Gastroesophageal sphincter (tissue), 4 donors: ENCODE data around the gene PCDH9. TPM values are rescaled to one million over a fixed set of nuclear protein-coding genes. Genes with fewer than 3 reads are reported as not detected.

ENCODE experiments used
- ATAC-seq: fragments of 150-250 bp; one replicate; pipeline ENCODE4 v1.9.1; 2016; ENCODE audit warnings: mild to moderate bottlenecking, moderate library complexity
- H3K27ac ChIP-seq, 4 donors: fragments of 200-600 bp; sonication (generic) in 3 of 4; 1 replicate in 3 of 4; 2 replicates in 1 of 4; pipeline ENCODE4 v1.5.1; 2016 to 2019
- H3K27me3 ChIP-seq: fragments of 200-600 bp; sonication (generic); one replicate; pipeline ENCODE4 v1.5.1; 2019
- H3K36me3 ChIP-seq, 2 donors: fragments of 200-600 bp; sonication (generic); one replicate each; pipeline ENCODE4 v1.5.1; 2019; ENCODE audit warnings: control low read depth in 1 of 2
- H3K4me1 ChIP-seq, 3 donors: fragments of 200-600 bp; sonication (generic); 1 replicate in 2 of 3; 2 replicates in 1 of 3; pipeline ENCODE4 v1.5.1; 2016 to 2019; ENCODE audit warnings: control low read depth in 2 of 3
- H3K4me3 ChIP-seq, 2 donors: fragments of 200-600 bp; sonication (generic); one replicate each; pipeline ENCODE4 v1.5.1; 2019; ENCODE audit warnings: mild to moderate bottlenecking in 1 of 2, moderate library complexity in 1 of 2
- H3K9me3 ChIP-seq, 3 donors: fragments of 200-600 bp; sonication (generic); one replicate each; pipeline ENCODE4 v1.5.1; 2017 to 2019; ENCODE audit warnings: control low read depth in 2 of 3
- EP300 ChIP-seq: sonication (generic); formaldehyde crosslinking; IDR thresholded peaks from one replicate; pipeline ENCODE4 v1.6.1; 2017; ENCODE audit warnings: antibody characterized with exemption, mild to moderate bottlenecking
- POLR2A ChIP-seq, 2 donors: fragments of 450-650 bp; IDR thresholded peaks; one replicate each; pipeline ENCODE4 v1.6.1; 2017; ENCODE audit warnings: antibody characterized with exemption in 2 of 2, mild to moderate bottlenecking in 2 of 2, moderate library complexity in 1 of 2
- POLR2AphosphoS5 ChIP-seq: sonication (generic); formaldehyde crosslinking; IDR thresholded peaks from one replicate; pipeline ENCODE4 v1.6.1; 2017; ENCODE audit warnings: antibody characterized with exemption
- WGBS, 2 donors: methylation state at CpG; one replicate each; pipeline ENCODE4 v1.1.5; 2018; ENCODE audit warnings: low coverage in 1 of 2; 5-methylcytosine and 5-hydroxymethylcytosine counted together
- total RNA-seq, 4 donors: library from RNA; depleted of rRNA; stranded (reverse); fragments of >200 nt; gene quantifications; one replicate each; pipeline ENCODE4 v1.1.0, GENCODE V29; 2016
- TF ChIP-seq, protein P1 (sequence below), 4 experiments: fragments of 200-600 bp in 2 of 4; fragments of 450-650 bp in 2 of 4; sonication (generic) in 1 of 4; IDR thresholded peaks; one replicate each; pipeline ENCODE4 v1.5.1; 2017 to 2019; ENCODE audit warnings: antibody characterized with exemption in 4 of 4, mild to moderate bottlenecking in 2 of 4, moderate library complexity in 2 of 4

The PCDH9 gene
- total RNA-seq, 4 donors from 2014 or later = 52.9 to 141 (median 56.5) TPM

DNA sequence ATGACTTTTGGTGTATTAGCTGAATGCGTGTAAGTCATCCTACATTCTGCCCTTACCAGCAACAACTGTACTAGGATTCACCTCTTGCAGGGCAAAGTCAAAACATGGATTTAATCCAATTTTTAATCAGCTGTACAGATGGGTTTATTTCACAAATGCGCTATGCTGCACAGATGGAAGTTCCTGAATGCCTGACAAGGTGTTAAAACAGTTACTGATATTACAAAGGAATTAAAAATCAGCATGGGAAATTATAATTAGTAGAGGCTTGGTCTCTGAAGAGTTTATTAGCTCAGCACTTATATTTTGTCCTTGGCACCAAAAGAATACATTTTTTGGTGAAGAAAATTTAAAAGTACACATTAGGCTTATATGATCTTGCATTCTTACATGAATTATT, 448.9 kb downstream of the PCDH9 start:
- 56 to 62% methylated on average over 2 of the region's 2 CpGs for WGBS, 2 donors

DNA sequence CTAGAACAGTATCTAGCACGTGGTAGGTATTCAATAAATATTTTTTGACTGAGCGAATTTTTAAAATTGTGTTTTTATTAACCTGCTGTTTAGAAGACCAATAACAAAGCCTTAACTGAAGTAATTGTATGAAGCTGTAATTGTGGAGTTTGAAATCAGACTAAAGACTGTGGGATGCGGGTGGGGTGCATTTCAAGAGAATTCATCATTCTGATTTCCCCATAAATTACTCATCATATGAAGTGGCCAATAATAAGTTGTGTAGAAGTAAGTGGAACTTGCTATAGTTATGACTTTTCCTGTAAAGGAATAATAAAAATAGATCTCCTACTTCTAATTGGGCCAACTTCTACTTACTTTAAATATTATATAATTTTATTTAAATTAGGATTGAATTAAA, 449.3 kb downstream of the PCDH9 start:
- Histone ChIP-seq H3K9me3 (no peaks in the 10 kb centered on the region), H3K36me3 (no peaks in the 10 kb centered on the region), H3K27me3 (no peaks in the 10 kb centered on the region), H3K27ac (no peak overlapping the region), H3K4me1 (no peaks in the 10 kb centered on the region), H3K4me3 (no peak overlapping the region)
- no peak for ATAC-seq
- TF ChIP-seq POLR2AphosphoS5 = no peak
- TF ChIP-seq POLR2A (IDR thresholded peaks at IDR 0.05) = no peak
- no peak for TF ChIP-seq EP300
- TF ChIP-seq, protein P1, sequence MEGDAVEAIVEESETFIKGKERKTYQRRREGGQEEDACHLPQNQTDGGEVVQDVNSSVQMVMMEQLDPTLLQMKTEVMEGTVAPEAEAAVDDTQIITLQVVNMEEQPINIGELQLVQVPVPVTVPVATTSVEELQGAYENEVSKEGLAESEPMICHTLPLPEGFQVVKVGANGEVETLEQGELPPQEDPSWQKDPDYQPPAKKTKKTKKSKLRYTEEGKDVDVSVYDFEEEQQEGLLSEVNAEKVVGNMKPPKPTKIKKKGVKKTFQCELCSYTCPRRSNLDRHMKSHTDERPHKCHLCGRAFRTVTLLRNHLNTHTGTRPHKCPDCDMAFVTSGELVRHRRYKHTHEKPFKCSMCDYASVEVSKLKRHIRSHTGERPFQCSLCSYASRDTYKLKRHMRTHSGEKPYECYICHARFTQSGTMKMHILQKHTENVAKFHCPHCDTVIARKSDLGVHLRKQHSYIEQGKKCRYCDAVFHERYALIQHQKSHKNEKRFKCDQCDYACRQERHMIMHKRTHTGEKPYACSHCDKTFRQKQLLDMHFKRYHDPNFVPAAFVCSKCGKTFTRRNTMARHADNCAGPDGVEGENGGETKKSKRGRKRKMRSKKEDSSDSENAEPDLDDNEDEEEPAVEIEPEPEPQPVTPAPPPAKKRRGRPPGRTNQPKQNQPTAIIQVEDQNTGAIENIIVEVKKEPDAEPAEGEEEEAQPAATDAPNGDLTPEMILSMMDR (IDR thresholded peaks at IDR 0.05) = no peak
- WGBS, 2 donors = 67 to 82% methylated on average over 3 of the region's 3 CpGs

More for the DNA sequence above, 448.9 kb downstream of the PCDH9 start:
- Histone ChIP-seq H3K9me3 (no peaks in the 10 kb centered on the region), H3K4me1 (no peaks in the 10 kb centered on the region), H3K4me3 (no peak overlapping the region), H3K27ac (no peak overlapping the region), H3K27me3 (no peaks in the 10 kb centered on the region), H3K36me3 (no peaks in the 10 kb centered on the region)
- ATAC-seq = no peak
- TF ChIP-seq, protein P1 (IDR thresholded peaks at IDR 0.05) = no peak
- TF ChIP-seq EP300 = no peak
- TF ChIP-seq POLR2AphosphoS5 = no peak
- TF ChIP-seq POLR2A (IDR thresholded peaks at IDR 0.05) = no peak

DNA sequence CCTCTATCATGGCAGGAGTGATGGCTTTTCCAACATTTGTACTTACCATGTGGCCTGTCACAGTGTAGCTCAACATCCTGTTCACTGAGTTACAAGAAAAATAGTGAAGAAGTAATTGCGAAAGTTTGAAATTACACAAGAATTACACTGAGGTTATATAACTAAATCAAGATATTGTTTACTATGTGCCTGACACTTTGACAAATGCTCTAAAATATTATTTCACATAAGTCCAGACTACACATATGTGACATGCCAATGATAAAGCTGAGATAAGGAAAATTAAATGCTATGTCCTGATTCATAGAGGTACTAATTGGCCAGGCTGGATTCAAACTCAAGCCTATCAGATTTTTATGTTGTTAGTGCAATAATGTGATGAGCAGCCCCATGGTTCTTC, 451.7 kb downstream of the PCDH9 start:
- H3K27ac ChIP-seq = no peak overlapping the region
- no peaks in the 10 kb centered on the region for H3K36me3 ChIP-seq
- H3K4me1 ChIP-seq = no peaks in the 10 kb centered on the region
- no peaks in the 10 kb centered on the region for H3K9me3 ChIP-seq
- WGBS, 2 donors = 81 to 86% methylated on average over 1 of the region's 1 CpG
- H3K4me3 ChIP-seq = no peak overlapping the region
- no peaks in the 10 kb centered on the region for H3K27me3 ChIP-seq
- ATAC-seq = no peak
- no peak for TF ChIP-seq POLR2AphosphoS5
- no peak for TF ChIP-seq EP300
- TF ChIP-seq, protein P1 (IDR thresholded peaks at IDR 0.05) = no peak
- no peak for TF ChIP-seq POLR2A (IDR thresholded peaks at IDR 0.05)

DNA sequence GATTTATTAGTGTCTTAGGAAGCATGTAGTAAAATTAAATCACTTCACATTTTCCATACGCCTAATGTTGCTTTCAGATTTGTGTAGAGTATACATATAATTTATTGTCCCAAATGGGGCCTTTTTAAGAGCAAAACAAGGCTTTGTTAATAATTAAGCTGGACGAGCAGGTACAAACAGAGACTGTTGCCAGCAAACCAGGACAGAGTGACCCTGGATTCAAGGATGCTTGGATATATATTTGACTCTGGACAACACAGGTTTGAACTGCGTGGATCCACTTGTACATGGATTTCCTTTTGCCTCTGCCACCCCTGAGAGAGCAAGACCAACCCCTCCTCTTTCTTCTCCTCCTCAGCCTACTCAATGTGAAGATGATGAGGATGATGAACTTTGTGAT, 454.9 kb downstream of the PCDH9 start:
- 74 to 81% methylated on average over 2 to 3 of the region's 3 CpGs for WGBS, 2 donors
- TF ChIP-seq EP300 (no peak), POLR2A (IDR thresholded peaks at IDR 0.05) (no peak), POLR2AphosphoS5 (no peak)
- TF ChIP-seq, protein P1 (IDR thresholded peaks at IDR 0.05) = no peak
- ATAC-seq = no peak

DNA sequence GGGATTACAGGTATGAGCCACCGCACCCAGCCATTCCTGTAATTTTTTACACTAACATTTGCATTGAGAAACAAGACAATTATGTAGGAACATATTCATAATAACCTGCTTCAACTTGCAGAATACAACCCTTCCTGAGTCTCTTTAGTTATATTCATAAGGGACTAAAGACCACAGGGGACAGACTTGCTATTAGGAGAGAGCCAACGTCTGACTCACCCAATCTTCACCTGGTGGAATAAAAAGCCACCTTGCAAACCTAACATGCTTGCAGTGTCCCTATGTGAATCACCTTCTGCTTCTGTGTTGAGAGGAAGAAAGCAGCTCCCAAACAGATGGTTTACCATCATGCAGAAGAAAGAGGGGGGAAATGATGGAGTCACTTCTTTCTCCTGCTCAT, 456.1 kb downstream of the PCDH9 start:
- TF ChIP-seq POLR2A (IDR thresholded peaks at IDR 0.05) = no peak
- TF ChIP-seq POLR2AphosphoS5 = no peak
- no peak for TF ChIP-seq EP300
- TF ChIP-seq, protein P1 (IDR thresholded peaks at IDR 0.05) = no peak
- H3K4me1 ChIP-seq = no peaks in the 10 kb centered on the region
- no peaks in the 10 kb centered on the region for H3K36me3 ChIP-seq
- 50 to 83% methylated on average over 1 of the region's 2 CpGs for WGBS, 2 donors
- H3K9me3 ChIP-seq = no peaks in the 10 kb centered on the region
- no peaks in the 10 kb centered on the region for H3K27me3 ChIP-seq
- H3K27ac ChIP-seq = no peak overlapping the region
- no peak for ATAC-seq
- H3K4me3 ChIP-seq = no peak overlapping the region

More for the DNA sequence above, 454.9 kb downstream of the PCDH9 start:
- no peaks in the 10 kb centered on the region for H3K27me3 ChIP-seq
- H3K4me1 ChIP-seq = no peaks in the 10 kb centered on the region
- no peak overlapping the region for H3K4me3 ChIP-seq
- H3K36me3 ChIP-seq = no peaks in the 10 kb centered on the region
- H3K9me3 ChIP-seq = no peaks in the 10 kb centered on the region
- no peak overlapping the region for H3K27ac ChIP-seq
